Measurements from ENCODE around the gene POLH.
A peak's percentile ranks its signal among the peaks of the same experiment; 100 is the strongest.
"Not testable (repeated sequence)": the region's sequence is repeated elsewhere in the genome, so short reads cannot be mapped to it uniquely, and the experiment has no call there.

The POLH gene

DNA sequence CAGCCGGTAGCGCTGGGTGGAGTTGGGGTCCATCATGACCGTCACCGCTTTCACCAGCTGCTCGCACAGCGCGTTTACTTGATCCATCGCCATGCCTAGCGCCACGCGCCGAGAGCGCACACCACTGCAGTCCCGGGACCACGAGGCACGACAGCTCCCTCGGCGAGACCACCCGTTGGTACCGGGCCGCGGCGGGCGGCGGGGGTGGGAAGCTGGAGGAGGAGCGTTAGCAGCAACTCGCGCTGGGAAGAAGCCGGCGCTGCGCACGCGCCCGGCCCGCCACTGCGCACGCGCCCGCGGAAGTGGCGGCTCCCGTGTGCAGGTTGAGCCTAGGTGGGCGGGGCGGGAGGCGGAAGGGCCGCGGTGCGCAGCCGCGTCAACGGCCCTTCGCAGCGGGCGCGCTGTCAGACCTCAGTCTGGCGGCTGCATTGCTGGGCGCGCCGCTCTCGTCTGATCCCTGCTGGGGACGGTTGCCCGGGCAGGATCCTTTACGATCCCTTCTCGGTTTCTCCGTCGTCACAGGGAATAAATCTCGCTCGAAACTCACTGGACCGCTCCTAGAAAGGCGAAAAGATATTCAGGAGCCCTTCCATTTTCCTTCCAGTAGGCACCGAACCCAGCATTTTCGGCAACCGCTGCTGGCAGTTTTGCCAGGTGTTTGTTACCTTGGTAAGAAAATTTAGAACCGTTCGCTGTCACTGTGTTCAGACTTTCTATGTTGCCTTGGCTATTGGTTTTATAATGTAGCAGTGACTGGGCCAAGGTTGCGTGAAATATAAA lies at the start of gene POLH, which contains the start of gene XPO5:
Gene POLH (plus strand): TSS at position 414 of the 780 bp plus-strand sequence. CDS start 6,135 bp downstream, outside the sequence.
Gene XPO5 (minus strand): TSS at position 267 of the 780 bp plus-strand sequence. CDS start 174 bp downstream, at position 93.
- peaks cover 49% of the 10 kb centered on the region for H3K4me1 Mint-ChIP-seq (ENCODE audit: low read depth)
- peaks cover 67% of the 10 kb centered on the region for H3K36me3 Mint-ChIP-seq (ENCODE audit: low read depth)
- peak within 1 kb of the TSS; percentile 91 for H3K27ac Mint-ChIP-seq
- H3K4me3 Mint-ChIP-seq, result peak within 1 kb of the TSS; percentile 95
- no peaks in the 10 kb centered on the region for H3K27me3 Mint-ChIP-seq
- peak; percentile 93 for DNase-seq
- H3K9me3 Mint-ChIP-seq, result no peaks in the 10 kb centered on the region

DNA sequence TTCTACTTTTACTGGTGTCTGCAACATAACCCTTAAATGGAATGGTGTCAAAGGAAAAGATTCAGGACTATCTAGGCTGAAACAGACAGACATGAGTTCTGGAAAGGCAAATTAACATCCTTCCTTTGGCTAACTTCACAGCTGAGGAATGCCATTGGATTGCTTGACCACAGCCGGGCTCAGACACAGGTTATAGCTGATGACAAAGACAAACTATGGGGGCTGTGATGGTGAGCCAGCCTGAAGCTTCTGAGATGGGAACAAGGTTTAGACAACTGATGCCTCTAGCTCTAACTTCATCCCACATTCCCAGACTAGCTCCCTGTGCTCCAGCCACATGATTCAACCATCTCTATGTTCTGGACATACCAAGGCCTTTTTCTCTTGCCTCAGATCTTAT lies 43.8 kb upstream of the POLH start:
- H3K36me3 Mint-ChIP-seq (ENCODE audit: low read depth), result peaks cover 79% of the 10 kb centered on the region
- no peak overlapping the region for H3K4me3 Mint-ChIP-seq
- H3K27ac Mint-ChIP-seq, result peak overlapping the region; percentile 24
- DNase-seq, result no peak
- H3K27me3 Mint-ChIP-seq, result no peaks in the 10 kb centered on the region
- H3K4me1 Mint-ChIP-seq (ENCODE audit: low read depth), result no peaks in the 10 kb centered on the region
- no peaks in the 10 kb centered on the region for H3K9me3 Mint-ChIP-seq

DNA sequence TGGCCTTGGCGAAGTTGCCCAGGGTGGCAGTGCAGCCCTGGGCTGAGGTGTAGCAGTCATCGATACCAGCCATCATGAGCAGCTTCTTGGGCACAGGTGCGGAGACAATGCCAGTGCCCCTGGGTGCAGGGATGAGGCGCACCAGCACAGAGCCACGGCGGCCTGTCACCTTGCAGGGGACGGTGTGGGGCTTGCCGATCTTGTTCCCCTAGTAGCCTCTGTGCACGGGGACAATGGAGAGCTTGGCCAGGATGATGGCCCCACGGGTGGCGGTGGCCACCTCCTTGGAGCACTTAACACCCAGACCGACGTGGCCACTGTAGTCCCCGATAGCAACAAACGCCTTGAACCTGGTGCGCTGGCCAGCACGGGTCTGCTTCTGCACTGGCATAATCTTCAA lies 37.0 kb upstream of the POLH start:
- not testable (repeated sequence) for H3K27me3 Mint-ChIP-seq; H3K4me3 Mint-ChIP-seq; H3K9me3 Mint-ChIP-seq; H3K27ac Mint-ChIP-seq; H3K4me1 Mint-ChIP-seq (ENCODE audit: low read depth); DNase-seq
- H3K36me3 Mint-ChIP-seq (ENCODE audit: low read depth), result peaks cover 91% of the 10 kb centered on the region

DNA sequence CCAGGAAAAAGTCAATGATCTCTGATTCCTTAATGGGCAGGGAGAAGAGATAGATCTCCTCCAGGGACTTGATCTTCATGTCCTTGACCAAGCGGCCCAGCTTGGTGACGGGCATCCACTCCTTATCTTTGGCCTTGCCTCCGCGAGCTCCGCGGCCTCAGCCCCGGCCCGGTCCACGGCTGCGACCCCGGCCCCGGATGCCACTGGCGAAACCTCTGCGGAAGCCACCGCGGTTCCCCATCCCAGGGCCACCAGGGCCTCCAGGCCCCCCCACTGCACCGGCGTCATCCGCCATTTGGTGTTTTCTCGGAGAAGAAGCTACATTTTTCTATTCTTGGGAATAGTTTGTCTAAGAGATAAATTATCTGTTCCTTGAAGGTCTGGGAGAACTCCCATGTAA lies 36.6 kb upstream of the POLH start:
- not testable (repeated sequence) for H3K27me3 Mint-ChIP-seq; H3K9me3 Mint-ChIP-seq; H3K4me3 Mint-ChIP-seq; H3K27ac Mint-ChIP-seq; DNase-seq; H3K4me1 Mint-ChIP-seq (ENCODE audit: low read depth)
- H3K36me3 Mint-ChIP-seq (ENCODE audit: low read depth), result peaks cover 90% of the 10 kb centered on the region

DNA sequence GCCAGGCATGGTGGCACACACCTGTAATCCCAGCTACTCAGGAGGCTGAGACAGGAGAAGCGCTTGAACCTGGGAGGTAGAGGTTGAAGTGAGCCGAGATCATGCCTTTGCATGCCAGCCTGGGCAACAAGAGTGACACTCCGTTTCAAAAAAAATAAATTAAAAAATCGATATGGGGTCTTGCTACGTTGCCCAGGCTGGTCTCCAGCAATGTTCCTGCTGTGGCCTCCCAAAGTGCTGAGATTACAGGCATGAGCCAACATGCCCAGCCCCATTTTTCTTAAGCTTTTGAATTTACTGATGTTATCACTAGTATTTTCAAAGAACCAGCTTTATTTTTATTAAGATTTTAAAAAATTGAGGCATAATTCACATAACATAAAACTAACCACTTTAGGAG lies 35.5 kb upstream of the POLH start:
- H3K27ac Mint-ChIP-seq, result no peak overlapping the region
- no peaks in the 10 kb centered on the region for H3K4me1 Mint-ChIP-seq (ENCODE audit: low read depth)
- H3K9me3 Mint-ChIP-seq, result no peaks in the 10 kb centered on the region

DNA sequence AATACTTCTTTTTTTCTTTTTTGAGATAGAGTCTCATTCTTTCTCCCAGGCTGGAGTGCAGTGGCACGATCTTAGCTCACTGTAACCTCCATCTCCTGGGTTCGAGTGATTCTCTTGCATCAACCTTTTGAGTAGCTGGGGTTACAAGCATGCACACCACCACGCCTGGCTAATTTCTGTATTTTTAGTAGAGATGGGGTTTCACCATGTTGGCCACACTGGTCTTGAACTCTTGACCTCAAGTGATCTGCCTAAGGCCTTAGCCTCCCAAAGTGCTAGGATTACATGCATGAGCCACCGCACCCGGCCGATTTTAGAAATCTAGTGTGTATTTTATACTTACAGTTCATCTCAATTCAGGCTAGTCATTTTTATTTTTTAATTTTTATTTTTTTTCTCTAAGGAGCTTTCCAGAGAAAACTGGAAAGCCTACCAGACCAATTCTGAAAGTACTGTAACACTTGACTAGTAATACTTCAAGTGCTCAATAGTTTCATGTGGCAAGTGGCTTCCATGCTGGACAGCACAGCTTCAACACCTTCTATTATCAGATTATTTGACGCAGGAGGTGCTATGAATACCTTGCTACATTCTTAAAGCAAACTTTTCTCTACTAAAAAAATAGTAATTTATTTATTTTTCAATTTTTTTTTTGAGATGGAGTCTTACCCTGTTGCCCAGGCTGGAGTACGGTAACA lies 34.1 kb upstream of the POLH start:
- Mint-ChIP-seq H3K36me3 (ENCODE audit: low read depth) (peaks cover 88% of the 10 kb centered on the region), H3K4me3 (no peak overlapping the region), H3K9me3 (no peaks in the 10 kb centered on the region), H3K27me3 (no peaks in the 10 kb centered on the region), H3K4me1 (ENCODE audit: low read depth) (no peaks in the 10 kb centered on the region), H3K27ac (peak overlapping the region; percentile 16)
- DNase-seq, result no peak

More for the DNA sequence above, 35.5 kb upstream of the POLH start:
- no peak for DNase-seq
- Mint-ChIP-seq H3K4me3 (no peak overlapping the region), H3K36me3 (ENCODE audit: low read depth) (peaks cover 88% of the 10 kb centered on the region), H3K27me3 (no peaks in the 10 kb centered on the region)

DNA sequence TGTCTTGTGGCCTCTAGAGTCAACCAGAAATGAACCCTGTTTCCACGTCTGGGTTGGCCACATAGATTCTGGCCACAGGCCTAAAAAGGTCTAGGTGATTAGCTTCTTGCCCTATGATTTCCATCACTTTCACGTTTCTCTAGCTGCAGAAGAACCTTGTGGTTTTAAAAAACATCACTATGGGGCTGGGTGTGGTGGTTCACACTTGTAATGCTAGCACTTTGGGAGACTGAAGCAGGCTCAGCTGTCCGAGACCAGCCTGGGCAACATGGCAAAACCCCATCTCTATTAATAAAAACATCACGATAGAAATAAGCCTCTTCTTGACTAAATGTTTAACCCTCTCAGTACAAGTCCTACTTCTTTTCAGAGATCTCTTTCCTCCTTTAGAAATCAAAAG lies 31.5 kb upstream of the POLH start:
- Mint-ChIP-seq H3K27me3 (no peaks in the 10 kb centered on the region), H3K9me3 (no peaks in the 10 kb centered on the region), H3K36me3 (ENCODE audit: low read depth) (peaks cover 86% of the 10 kb centered on the region), H3K4me1 (ENCODE audit: low read depth) (no peaks in the 10 kb centered on the region), H3K27ac (no peak overlapping the region), H3K4me3 (no peak overlapping the region)
- no peak for DNase-seq

DNA sequence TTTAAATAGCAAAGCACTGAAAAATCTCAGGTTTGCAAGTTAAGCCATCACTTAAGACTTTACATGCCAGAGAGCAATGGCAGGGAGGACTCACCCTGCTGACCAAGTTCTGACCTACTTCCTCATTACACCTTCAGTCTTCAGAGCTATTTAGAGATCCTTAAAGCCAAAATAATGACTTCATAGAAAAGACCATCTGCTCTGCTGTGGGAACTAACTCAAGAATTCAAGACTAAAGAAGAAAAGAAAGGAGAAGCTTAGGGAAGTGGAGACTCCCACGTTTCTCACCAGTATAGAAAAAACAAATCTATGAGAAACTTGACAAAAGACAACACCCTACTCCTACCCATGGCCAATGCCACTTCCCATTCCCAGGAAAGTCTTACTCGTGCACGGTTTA lies 28.8 kb upstream of the POLH start:
- no peaks in the 10 kb centered on the region for H3K9me3 Mint-ChIP-seq
- H3K27me3 Mint-ChIP-seq, result no peaks in the 10 kb centered on the region
- H3K36me3 Mint-ChIP-seq (ENCODE audit: low read depth), result peaks cover 92% of the 10 kb centered on the region
- H3K4me3 Mint-ChIP-seq, result no peak overlapping the region
- H3K27ac Mint-ChIP-seq, result peak overlapping the region; percentile 13
- no peak for DNase-seq
- no peaks in the 10 kb centered on the region for H3K4me1 Mint-ChIP-seq (ENCODE audit: low read depth)

DNA sequence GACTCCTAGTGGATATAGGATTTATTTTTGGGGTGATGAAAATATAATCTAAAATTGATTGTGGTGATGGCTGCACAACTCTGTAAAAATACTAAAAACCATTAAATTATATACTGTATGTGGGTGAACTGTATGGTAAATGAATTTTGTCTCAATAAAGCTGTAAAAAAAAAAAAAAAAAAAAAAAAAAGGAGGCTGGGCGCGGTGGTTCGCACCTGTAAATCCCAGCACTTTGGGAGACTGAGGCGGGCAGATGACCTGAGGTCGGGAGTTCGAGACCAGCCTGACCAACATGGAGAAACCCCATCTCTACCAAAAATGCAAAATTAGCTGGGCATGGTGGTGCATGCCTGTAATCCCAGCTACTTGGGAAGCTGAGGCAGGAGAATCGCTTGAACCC lies 18.4 kb upstream of the POLH start:
- H3K27ac Mint-ChIP-seq; DNase-seq; H3K4me3 Mint-ChIP-seq; H3K9me3 Mint-ChIP-seq; H3K27me3 Mint-ChIP-seq; H3K4me1 Mint-ChIP-seq (ENCODE audit: low read depth): not testable (repeated sequence)
- H3K36me3 Mint-ChIP-seq (ENCODE audit: low read depth), result peaks cover 98% of the 10 kb centered on the region

DNA sequence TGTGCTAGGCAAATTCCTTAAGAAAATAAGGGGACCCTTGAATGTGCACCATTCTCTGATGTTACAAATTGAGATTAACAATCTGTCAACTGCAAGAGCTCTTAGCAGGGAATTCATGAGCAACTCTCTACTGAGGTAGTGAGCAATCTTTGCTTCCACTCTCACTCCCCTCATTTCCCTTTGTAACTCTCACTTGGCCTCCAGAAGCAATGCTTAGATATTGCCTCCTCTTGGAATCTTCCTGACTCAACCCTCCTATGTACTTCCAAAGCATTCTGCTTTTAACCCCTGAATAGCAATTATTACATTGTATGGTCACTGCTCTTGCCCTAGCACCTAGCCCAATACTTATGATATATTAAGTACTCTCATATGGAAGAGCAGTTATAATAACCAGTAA lies 16.7 kb upstream of the POLH start:
- H3K36me3 Mint-ChIP-seq (ENCODE audit: low read depth), result peaks cover 98% of the 10 kb centered on the region
- H3K4me3 Mint-ChIP-seq, result no peak overlapping the region
- DNase-seq, result no peak
- no peaks in the 10 kb centered on the region for H3K4me1 Mint-ChIP-seq (ENCODE audit: low read depth)
- H3K27ac Mint-ChIP-seq, result no peak overlapping the region
- H3K9me3 Mint-ChIP-seq, result no peaks in the 10 kb centered on the region
- H3K27me3 Mint-ChIP-seq, result no peaks in the 10 kb centered on the region

DNA sequence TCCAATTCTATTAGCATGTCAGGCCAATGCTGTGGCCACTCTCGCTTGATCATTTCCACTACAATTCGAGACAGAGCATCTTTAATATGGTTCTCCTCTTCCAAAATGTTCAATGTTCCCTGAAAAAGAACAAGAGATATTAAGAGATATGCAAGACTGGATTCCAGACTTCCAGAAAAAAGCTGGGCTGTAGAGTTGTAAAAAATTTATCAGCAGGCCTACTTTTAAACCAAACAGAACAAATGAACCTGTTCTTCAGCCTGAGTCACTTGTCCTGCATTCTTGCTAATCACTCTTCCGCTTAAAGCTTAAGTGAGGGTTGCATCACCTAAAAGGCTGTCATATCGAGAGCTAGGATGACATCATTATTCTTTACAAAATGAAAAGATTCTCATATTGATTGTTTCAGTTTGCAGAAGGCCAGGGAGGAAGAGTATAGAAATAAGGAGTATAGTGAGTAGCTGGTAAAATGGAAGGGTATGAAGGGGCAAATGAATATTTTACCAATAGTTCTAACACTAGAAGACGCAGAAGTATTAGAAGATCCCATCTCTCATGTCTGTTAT lies 5.0 kb upstream of the POLH start:
- H3K4me3 Mint-ChIP-seq, result peak overlapping the region; percentile 37
- no peaks in the 10 kb centered on the region for H3K9me3 Mint-ChIP-seq
- H3K27ac Mint-ChIP-seq, result peak overlapping the region; percentile 93
- peaks cover 36% of the 10 kb centered on the region for H3K4me1 Mint-ChIP-seq (ENCODE audit: low read depth)
- H3K27me3 Mint-ChIP-seq, result no peaks in the 10 kb centered on the region
- no peak for DNase-seq
- H3K36me3 Mint-ChIP-seq (ENCODE audit: low read depth), result peaks cover 86% of the 10 kb centered on the region

DNA sequence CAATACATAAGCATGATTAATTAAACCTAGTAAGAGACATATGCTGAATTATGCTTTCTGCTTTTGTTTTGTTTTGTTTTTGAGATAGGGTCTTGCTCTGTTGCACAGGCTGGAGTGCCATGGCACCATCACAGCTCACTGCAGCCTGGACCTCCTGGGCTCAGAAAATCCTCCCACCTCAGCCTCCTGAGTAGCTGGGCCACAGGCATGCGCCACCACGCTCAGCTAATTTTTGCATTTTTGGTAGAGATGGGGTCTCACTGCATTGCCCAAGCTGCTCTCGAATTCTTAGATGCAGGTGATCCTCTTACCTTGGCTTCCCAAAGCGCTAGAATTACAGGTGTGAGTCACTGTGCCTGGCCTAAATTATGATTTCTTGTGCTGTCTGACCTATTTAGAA lies 4.0 kb upstream of the POLH start:
- Mint-ChIP-seq H3K4me1 (ENCODE audit: low read depth) (peaks cover 36% of the 10 kb centered on the region), H3K27me3 (no peaks in the 10 kb centered on the region), H3K36me3 (ENCODE audit: low read depth) (peaks cover 85% of the 10 kb centered on the region), H3K4me3 (no peak overlapping the region), H3K9me3 (no peaks in the 10 kb centered on the region), H3K27ac (peak overlapping the region; percentile 67)
- no peak for DNase-seq

DNA sequence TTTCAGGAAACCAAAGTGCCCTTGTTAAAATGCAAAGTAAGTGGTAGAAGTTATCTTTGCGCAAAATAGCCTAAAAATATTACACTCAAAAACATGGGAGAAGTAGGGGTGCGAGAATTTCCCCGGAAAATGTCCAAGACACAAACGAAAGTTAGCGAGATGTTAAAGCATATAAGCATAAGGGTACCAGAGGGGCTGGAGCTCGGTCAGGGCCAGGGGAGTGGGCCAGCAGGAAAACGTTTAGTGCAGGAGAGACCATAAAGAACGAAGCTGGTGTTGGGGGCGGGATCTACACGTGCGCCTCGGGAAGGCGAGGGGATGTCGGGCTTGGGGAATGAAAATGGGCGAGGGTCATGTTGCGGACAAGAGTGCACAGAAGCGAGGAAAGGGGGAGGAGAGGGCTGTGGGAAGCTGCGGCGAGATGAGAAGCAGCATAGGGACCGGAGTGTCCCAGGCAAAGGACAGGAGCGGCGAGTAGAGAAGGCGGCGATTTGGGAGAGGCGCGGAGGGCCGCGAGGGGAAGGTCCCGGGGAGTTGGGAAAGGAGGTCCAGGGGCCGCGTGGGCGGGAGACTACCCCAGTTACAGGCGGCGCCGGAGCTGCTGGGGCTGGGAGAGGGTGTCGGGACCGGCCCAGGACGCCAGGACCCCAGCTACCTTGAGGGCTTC lies 747 bp upstream of the POLH start:
- DNase-seq, result no peak
- H3K27ac Mint-ChIP-seq, result peak overlapping the region; percentile 91
- peak overlapping the region; percentile 95 for H3K4me3 Mint-ChIP-seq
- no peaks in the 10 kb centered on the region for H3K9me3 Mint-ChIP-seq
- peaks cover 55% of the 10 kb centered on the region for H3K4me1 Mint-ChIP-seq (ENCODE audit: low read depth)
- peaks cover 75% of the 10 kb centered on the region for H3K36me3 Mint-ChIP-seq (ENCODE audit: low read depth)
- H3K27me3 Mint-ChIP-seq, result no peaks in the 10 kb centered on the region

DNA sequence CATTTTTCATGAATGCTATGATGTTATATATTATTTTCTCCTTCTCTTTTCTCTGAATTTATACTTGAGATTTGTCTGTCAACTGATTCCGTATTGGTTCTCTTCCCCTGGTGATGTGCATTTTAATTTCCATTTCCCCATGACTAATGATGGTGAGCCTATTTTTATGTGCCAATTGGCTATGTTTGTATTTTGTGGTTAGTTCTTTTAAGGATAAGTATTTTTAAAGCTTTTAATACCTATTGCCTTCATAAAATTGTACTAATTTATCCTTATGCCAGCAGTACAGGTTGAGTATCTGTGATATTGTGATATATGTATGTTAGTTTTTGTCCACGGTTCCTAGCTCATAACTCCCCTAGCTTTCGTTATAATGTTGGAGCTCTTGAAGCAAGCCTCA lies 2.8 kb downstream of the POLH start:
- H3K4me3 Mint-ChIP-seq, result peak overlapping the region; percentile 95
- H3K27me3 Mint-ChIP-seq, result no peaks in the 10 kb centered on the region
- no peak overlapping the region for H3K27ac Mint-ChIP-seq
- H3K9me3 Mint-ChIP-seq, result no peaks in the 10 kb centered on the region
- peaks cover 62% of the 10 kb centered on the region for H3K36me3 Mint-ChIP-seq (ENCODE audit: low read depth)
- H3K4me1 Mint-ChIP-seq (ENCODE audit: low read depth), result peaks cover 38% of the 10 kb centered on the region
- no peak for DNase-seq

All from activated T-cell treated with anti-CD3 and anti-CD28 coated beads, Interleukin-2, amount 50 U/mL, for 24 hours (primary cell).